Memory B cell (primary cell): ENCODE results near the gene WDR46.
A peak's percentile ranks its signal among the peaks of the same experiment; 100 is the strongest.
"Not testable (repeated sequence)": the region's sequence is repeated elsewhere in the genome, so short reads cannot be mapped to it uniquely, and the experiment has no call there.

Experiments
- ATAC-seq: fragments of 150-1000 bp; cut with Tn5 transposase; 2 replicates; pipeline ENCODE4 v1.10.0; 2021; ENCODE audit warnings: low read depth, mild to moderate bottlenecking, moderate library complexity
- DNase-seq, 2 donors: peaks; one replicate each; pipeline ENCODE4 v3.0.0; 2022; ENCODE audit warnings: low spot score in 2 of 2
- H3K27ac Mint-ChIP-seq: one replicate; pipeline ENCODE4 v1.8.0; 2022; ENCODE audit warnings: mild to moderate bottlenecking, moderate library complexity, mixed read lengths
- H3K27me3 Mint-ChIP-seq: one replicate; pipeline ENCODE4 v1.8.0; 2022; ENCODE audit warnings: mixed read lengths
- H3K36me3 Mint-ChIP-seq: one replicate; pipeline ENCODE4 v1.8.0; 2022; ENCODE audit warnings: mild to moderate bottlenecking, mixed read lengths
- H3K4me1 Mint-ChIP-seq: one replicate; pipeline ENCODE4 v1.8.0; 2022; ENCODE audit warnings: mixed read lengths
- H3K4me3 Mint-ChIP-seq: one replicate; pipeline ENCODE4 v1.8.0; 2022; ENCODE audit warnings: mild to moderate bottlenecking, moderate library complexity, mixed read lengths
- H3K9me3 Mint-ChIP-seq: one replicate; pipeline ENCODE4 v1.8.0; 2022; ENCODE audit warnings: mixed read lengths

Gene WDR46

DNA sequence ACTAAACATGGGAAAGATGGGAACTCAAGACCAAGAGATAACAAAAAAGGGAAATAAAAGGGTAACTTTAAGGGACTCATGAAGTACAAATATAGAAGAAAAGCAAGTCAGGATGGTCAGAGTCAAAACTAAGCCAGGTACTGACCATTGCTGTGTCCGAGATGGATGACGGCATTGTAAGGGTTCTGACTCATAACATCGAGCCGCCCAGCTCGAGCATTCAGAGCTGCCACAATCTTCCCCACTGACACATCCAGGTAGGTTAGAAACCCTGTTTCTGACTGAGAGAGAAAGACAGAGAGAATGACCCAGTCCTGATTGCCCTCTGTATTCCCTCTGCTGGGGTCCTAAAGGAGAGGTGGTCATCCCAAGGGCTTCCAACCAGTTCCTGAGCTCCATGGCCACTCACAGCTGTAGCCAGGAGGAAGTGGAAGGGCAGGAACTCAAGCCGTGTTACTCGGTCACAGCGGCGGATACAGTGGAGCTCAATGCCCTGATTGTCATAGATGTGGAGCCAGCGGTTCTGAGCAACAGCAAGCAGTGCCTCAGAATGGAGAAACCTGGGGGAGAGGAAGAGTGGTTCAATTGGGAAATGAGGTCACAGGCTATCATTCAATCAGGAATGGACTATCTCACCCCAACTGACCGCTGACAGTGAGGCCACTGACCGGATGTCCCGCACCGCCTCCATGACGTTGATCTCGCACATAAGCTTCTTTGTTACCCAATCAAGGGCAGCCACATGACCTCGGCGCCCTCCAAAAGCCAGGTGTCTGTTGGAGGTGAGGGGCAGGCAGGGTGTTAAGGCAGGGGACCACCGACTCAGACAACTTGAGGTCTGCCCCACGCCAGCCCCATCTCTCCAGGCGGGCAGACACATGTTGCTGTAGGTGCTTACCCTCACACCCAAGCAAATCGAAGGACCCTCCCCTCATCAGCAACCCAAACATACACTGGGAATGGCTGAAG, 1.8 kb downstream of the WDR46 start:
- H3K4me3 Mint-ChIP-seq = peak overlapping the region; percentile 50
- peaks cover 10% of the 10 kb centered on the region for H3K36me3 Mint-ChIP-seq
- no peaks in the 10 kb centered on the region for H3K9me3 Mint-ChIP-seq
- H3K27me3 Mint-ChIP-seq = no peaks in the 10 kb centered on the region
- no peak overlapping the region for H3K27ac Mint-ChIP-seq
- ATAC-seq = no peak
- DNase-seq = no peak
- peaks cover 20% of the 10 kb centered on the region for H3K4me1 Mint-ChIP-seq

DNA sequence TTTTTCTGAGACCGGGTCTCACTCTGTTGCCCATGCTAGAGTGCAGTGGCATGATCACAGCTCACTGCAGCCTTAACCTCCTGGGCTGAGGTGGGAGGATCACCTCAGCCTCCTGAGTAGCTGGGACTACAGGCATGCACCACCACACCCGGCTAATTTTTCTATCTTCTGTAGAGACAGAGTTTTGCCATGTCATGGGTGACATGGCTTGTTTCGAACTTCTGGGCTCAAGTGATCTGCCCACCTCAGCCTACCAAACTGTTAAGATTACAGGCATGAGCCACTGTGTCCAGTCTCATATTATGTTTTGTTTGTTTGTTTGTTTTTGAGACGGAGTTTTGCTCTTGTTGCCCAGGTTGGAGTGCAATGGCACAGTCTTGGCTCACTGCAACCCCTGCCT, 3.8 kb downstream of the WDR46 start:
- H3K27ac Mint-ChIP-seq, H3K9me3 Mint-ChIP-seq, H3K4me3 Mint-ChIP-seq, ATAC-seq, DNase-seq, H3K36me3 Mint-ChIP-seq, H3K27me3 Mint-ChIP-seq: not testable (repeated sequence)
- peaks cover 17% of the 10 kb centered on the region for H3K4me1 Mint-ChIP-seq

DNA sequence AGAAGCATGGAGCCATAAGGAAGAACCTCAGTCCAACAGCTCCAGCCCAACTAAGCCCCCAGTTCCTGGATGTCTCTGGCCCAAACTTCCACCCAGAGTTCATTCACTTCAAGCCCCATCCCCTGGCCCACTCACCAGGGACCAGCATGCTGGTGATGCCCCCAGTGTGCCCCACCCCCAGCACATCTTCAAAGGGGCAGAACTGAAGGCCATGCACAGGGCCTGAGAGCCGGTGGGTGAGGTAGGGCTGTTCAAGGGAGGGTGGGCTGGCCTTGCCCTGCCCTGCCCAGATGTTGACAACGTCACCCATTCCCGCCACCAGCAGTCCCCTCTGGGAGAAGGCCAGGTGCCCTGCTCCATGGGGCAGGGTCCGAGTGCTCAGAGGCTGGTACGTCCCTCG, 8.5 kb downstream of the WDR46 start:
- ATAC-seq (no peak), DNase-seq (no peak)
- H3K27me3 Mint-ChIP-seq = no peaks in the 10 kb centered on the region
- peak overlapping the region; percentile 58 for H3K27ac Mint-ChIP-seq
- peaks cover 24% of the 10 kb centered on the region for H3K4me1 Mint-ChIP-seq
- H3K9me3 Mint-ChIP-seq = no peaks in the 10 kb centered on the region
- peaks cover 2% of the 10 kb centered on the region for H3K36me3 Mint-ChIP-seq
- no peak overlapping the region for H3K4me3 Mint-ChIP-seq

DNA sequence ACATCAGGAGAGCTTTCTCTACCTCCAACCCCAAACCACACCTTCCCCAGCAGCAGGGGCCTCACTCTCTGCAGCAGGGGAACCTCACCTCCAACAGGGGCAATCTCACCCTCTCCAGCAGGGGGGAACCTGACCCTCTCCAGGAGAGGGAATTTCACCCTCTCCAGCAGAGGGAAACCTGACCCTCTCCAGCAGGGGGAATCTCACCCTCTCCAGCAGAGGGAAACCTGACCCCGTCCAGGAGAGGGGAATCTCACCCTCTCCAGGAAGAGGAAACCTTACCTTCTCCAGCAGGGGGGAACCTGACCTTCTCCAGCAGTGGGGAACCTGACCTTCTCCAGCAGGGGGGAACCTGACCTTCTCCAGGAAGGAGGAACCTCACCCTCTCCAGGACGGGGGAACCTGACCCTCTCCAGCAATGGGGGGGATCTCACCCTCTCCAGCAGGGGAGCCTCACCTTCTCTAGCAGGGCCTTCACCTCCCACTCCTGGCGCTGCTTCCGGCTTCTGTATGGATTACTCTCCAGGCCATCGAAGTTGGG, 9.0 kb downstream of the WDR46 start:
- Mint-ChIP-seq H3K9me3 (no peaks in the 10 kb centered on the region), H3K36me3 (peaks cover 2% of the 10 kb centered on the region), H3K27ac (no peak overlapping the region), H3K27me3 (no peaks in the 10 kb centered on the region), H3K4me1 (peaks cover 24% of the 10 kb centered on the region), H3K4me3 (no peak overlapping the region)
- DNase-seq (no peak), ATAC-seq (no peak)

DNA sequence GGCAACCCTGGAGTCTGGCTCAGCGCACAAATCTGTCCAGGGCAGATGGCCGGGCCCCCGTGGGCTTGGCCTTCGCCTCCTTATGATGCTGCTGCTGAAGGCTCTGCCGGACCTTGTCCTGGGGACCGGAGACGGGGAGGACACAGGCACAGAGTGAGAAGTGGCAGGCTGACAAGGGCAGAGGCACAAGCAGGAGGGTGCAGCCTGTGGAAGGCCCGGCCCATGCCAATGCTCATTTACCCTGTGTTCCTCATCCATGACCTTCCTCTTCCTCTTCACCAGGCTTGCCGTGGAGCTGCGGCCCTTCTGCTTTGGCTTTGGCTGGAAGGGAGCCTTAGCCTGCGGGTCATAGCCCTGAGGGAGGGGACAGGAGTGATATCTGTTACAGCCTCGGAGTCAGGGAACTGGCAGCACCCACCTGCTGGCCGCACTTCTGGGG, 9.8 kb downstream of the WDR46 start:
- no peaks in the 10 kb centered on the region for H3K9me3 Mint-ChIP-seq
- peaks cover 31% of the 10 kb centered on the region for H3K4me1 Mint-ChIP-seq
- H3K27me3 Mint-ChIP-seq = no peaks in the 10 kb centered on the region
- H3K27ac Mint-ChIP-seq = no peak overlapping the region
- H3K4me3 Mint-ChIP-seq = no peak overlapping the region
- ATAC-seq (no peak), DNase-seq (no peak)
- peaks cover 9% of the 10 kb centered on the region for H3K36me3 Mint-ChIP-seq

DNA sequence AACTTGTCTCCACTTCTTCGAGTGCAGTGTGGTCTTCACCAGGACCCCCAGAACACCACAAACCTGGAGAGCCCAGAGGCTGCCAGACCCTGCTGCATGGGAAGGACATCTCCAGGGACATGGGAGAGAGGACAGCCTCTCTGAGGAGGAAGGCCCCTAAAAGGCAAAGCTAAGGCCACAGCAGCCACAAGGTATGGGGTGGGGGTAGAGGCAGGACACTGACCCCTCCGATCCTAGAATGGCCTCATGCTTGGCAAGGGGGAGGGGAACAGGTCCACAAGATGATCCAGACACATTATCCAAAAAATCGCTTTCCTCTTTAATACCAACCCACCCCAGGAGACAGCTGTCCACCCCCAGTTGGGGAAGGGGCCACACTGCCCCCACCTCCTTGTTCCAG, 10.2 kb downstream of the WDR46 start:
- peaks cover 12% of the 10 kb centered on the region for H3K36me3 Mint-ChIP-seq
- DNase-seq (no peak), ATAC-seq (no peak)
- peak overlapping the region; percentile 93 for H3K4me3 Mint-ChIP-seq
- H3K27ac Mint-ChIP-seq = no peak overlapping the region
- H3K4me1 Mint-ChIP-seq = peaks cover 34% of the 10 kb centered on the region
- no peaks in the 10 kb centered on the region for H3K9me3 Mint-ChIP-seq
- H3K27me3 Mint-ChIP-seq = no peaks in the 10 kb centered on the region

DNA sequence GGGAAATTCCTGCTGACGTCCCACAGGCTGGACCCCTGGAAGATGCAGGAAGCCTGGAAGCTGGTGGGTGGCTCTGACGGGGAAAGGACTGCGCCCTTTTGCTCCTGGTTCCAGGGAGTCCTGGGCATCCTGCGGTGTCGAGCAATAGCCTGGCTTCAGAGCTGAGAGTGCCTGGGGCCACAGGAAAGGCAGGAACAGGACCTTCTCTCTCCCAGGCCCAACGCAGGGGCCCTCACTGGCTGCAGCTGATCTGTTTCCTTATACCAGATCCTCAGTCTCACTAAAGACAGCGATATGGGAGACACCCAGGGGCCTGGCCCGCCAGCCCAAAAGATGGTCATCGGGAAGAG, 10.7 kb downstream of the WDR46 start:
- H3K4me1 Mint-ChIP-seq = peaks cover 35% of the 10 kb centered on the region
- peaks cover 12% of the 10 kb centered on the region for H3K36me3 Mint-ChIP-seq

DNA sequence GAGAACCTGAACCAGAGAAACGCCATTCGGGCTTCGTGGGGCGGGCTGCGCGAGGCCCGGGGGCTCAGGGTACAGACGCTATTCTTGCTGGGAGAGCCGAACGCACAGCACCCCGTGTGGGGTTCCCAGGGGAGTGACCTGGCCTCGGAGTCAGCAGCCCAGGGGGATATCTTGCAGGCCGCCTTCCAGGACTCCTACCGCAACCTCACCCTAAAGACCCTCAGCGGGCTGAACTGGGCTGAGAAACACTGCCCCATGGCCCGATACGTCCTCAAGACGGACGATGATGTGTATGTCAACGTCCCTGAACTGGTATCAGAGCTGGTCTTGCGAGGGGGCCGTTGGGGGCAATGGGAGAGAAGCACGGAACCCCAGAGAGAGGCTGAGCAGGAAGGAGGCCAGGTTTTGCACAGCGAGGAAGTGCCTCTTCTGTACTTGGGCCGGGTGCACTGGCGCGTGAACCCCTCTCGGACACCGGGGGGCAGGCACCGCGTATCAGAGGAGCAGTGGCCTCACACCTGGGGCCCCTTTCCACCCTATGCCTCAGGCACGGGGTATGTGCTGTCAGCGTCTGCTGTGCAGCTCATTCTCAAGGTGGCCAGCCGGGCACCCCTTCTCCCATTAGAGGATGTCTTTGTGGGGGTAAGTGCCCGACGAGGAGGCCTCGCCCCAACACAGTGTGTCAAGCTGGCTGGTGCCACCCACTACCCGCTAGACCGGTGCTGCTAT, 11.2 kb downstream of the WDR46 start:
- peak in 1 of 2 donors; percentile 47 for DNase-seq
- no peaks in the 10 kb centered on the region for H3K9me3 Mint-ChIP-seq
- H3K36me3 Mint-ChIP-seq = peaks cover 14% of the 10 kb centered on the region
- peaks cover 40% of the 10 kb centered on the region for H3K4me1 Mint-ChIP-seq
- ATAC-seq = peak; percentile 25
- H3K4me3 Mint-ChIP-seq = peak overlapping the region; percentile 93
- no peaks in the 10 kb centered on the region for H3K27me3 Mint-ChIP-seq
- H3K27ac Mint-ChIP-seq = peak overlapping the region; percentile 90

More for the DNA sequence above, 10.7 kb downstream of the WDR46 start:
- ATAC-seq (no peak), DNase-seq (no peak)
- H3K27ac Mint-ChIP-seq = no peak overlapping the region
- H3K27me3 Mint-ChIP-seq = no peaks in the 10 kb centered on the region
- peak overlapping the region; percentile 93 for H3K4me3 Mint-ChIP-seq
- H3K9me3 Mint-ChIP-seq = no peaks in the 10 kb centered on the region

DNA sequence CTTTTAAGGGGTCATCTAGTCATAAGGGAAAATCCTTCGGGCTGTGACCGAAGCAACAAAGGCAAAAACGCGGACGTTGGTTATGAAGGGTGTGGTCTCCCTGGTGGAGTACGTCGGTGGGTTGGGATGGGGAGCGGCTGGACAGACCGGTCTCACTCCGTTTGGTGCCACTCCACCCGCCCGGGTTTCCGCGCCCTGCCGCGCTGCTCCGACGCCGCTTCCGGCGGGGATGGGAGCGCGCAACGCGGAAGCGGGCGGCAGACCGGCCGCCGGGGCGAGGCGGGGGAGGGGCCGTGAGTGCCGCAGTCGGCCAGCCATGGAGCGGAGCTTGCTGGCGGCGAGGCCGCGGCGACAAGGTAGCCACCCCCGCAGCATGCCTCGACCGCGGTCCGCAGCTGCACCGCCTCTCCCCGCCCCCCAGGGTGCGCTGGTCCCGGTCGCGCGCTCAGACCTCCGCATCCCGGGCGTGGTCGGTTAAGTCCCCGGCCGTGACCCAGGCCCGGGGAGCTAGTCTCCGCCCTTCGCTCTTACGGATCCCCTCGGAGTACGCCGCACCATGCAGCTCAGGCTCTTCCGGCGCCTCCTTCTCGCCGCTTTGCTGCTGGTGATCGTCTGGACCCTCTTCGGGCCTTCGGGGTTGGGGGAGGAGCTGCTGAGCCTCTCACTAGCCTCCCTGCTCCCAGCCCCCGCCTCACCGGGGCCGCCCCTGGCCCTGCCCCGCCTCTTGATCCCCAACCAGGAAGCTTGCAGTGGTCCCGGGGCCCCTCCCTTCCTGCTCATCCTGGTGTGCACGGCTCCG, 12.0 kb downstream of the WDR46 start, which contains the start of gene B3GALT4:
Gene B3GALT4, plus strand, starts transcription at position 260 of the 799 bp plus-strand sequence. Its CDS starts 297 bp downstream, at position 557.
- H3K27me3 Mint-ChIP-seq = no peaks in the 10 kb centered on the region
- peak within 1 kb of the TSS; percentile 93 for H3K4me3 Mint-ChIP-seq
- peak within 1 kb of the TSS; percentile 90 for H3K27ac Mint-ChIP-seq
- H3K36me3 Mint-ChIP-seq = peaks cover 13% of the 10 kb centered on the region
- peaks cover 46% of the 10 kb centered on the region for H3K4me1 Mint-ChIP-seq
- no peaks in the 10 kb centered on the region for H3K9me3 Mint-ChIP-seq
- ATAC-seq (peak; percentile 73), DNase-seq (peak; percentile 70 to 79)

DNA sequence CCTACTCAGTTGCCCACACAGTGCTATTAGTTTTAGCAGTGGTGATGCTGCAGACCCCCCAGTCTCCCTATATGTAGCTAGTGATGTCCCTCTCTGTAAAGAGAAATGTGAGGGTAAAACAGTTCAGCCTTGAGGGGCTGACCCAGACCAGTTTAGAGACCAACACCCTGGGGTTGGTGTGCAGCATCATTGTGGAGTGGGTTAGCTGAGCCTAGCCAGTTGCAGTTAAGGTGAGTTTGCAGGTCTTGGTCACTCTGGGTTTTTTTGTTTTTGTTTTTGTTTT, 12.5 kb downstream of the WDR46 start:
- Mint-ChIP-seq H3K27me3 (no peaks in the 10 kb centered on the region), H3K9me3 (no peaks in the 10 kb centered on the region), H3K4me3 (peak overlapping the region; percentile 88), H3K27ac (peak overlapping the region; percentile 90), H3K4me1 (peaks cover 46% of the 10 kb centered on the region), H3K36me3 (peaks cover 13% of the 10 kb centered on the region)
- no peak for DNase-seq
- ATAC-seq = no peak

DNA sequence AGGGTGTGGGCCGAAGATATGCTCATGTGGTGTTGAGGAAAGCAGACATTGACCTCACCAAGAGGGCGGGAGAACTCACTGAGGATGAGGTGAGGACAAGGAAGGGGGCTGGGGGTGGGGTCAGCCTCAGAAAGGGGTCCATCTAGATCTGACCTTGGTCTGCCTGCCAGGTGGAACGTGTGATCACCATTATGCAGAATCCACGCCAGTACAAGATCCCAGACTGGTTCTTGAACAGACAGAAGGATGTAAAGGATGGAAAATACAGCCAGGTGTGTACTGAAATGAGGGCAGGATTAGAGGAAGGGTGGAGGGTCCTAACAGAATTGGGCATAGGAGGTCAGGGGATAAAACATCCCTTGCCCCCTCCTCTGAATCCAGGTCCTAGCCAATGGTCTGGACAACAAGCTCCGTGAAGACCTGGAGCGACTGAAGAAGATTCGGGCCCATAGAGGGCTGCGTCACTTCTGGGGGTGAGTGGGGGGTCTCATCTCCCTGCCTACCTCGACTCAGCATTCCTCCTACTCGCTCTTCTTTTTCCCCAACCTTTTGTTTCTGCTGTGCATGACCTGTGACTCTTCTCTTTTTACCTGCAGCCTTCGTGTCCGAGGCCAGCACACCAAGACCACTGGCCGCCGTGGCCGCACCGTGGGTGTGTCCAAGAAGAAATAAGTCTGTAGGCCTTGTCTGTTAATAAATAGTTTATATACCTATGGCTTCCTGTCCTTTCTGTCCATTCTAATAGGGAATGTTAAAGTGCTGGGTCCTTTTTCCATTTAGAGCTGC, 13.1 kb downstream of the WDR46 start:
- peaks cover 42% of the 10 kb centered on the region for H3K4me1 Mint-ChIP-seq
- peaks cover 13% of the 10 kb centered on the region for H3K36me3 Mint-ChIP-seq
- ATAC-seq, DNase-seq, H3K27me3 Mint-ChIP-seq, H3K9me3 Mint-ChIP-seq: not testable (repeated sequence)
- peak overlapping the region; percentile 88 for H3K4me3 Mint-ChIP-seq
- peak overlapping the region; percentile 90 for H3K27ac Mint-ChIP-seq

DNA sequence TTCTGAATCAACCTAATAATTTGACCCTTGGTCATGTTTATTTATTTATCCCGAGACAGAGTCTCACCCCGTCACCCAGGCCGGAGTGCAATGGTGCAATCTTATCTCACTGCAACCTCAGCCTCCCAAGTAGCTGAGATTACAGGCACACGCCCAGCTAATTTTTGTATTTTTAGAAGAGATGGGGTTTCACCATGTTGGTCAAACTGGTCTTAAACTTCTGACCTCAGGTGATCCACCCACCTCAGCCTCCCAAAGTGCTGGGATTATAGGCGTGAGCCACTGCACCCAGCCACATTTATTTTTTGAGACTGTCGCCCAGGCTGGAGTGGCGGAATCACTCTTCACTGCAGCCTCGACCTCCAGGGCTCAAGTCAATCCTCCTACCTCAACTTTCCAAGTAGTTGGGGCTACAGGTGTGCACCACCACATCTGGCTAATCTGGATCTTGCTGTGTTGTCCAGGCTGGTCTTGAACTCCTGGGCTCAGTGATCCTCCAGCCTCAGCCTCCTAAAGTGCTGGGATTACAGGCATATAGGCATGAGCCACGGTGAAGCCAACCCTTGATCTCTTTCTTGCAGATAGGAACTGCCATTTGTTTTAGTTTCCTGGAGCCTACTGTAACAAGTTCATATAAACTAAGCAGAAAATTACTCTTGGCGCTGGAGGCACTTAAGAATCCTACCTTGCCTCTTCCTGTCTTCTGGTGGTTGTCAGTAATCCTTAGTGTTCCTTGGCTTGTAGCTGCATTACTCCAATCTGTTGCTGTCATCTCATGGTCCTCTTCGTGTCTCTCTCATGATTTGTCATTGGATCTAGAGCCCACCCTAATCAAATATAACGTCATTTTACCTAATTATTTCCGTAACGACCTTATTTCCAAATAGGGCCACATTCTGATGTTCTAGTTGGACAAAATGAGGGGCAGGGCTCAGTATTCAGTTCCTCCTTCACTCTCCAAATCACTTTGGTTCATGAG, 14.8 kb downstream of the WDR46 start:
- Mint-ChIP-seq H3K27me3 (no peaks in the 10 kb centered on the region), H3K4me3 (peak overlapping the region; percentile 98), H3K4me1 (peaks cover 48% of the 10 kb centered on the region), H3K27ac (peak overlapping the region; percentile 97), H3K36me3 (peaks cover 13% of the 10 kb centered on the region), H3K9me3 (no peaks in the 10 kb centered on the region)
- ATAC-seq (no peak), DNase-seq (no peak)
